Karpas-422 (cell line): ENCODE results near the gene PKHD1. TPM values are rescaled to one million over a fixed set of nuclear protein-coding genes. Genes with fewer than 3 reads are reported as not detected.

ENCODE experiments used
- DNase-seq: peaks from one replicate; pipeline ENCODE4 v3.0.0-alpha.2; 2015
- H2AFZ ChIP-seq: fragments of 200-600 bp; sonication (generic); 2 replicates; pipeline ENCODE4 v1.6.1; 2014; ENCODE audit warnings: antibody characterized with exemption, low read length, mixed read lengths
- H3K27ac ChIP-seq: fragments of 200-600 bp; sonication (generic); 2 replicates; pipeline ENCODE4 v1.5.1; 2014; ENCODE audit warnings: mild to moderate bottlenecking, low read length, moderate library complexity
- H3K27me3 ChIP-seq: fragments of 200-600 bp; sonication (generic); 2 replicates; pipeline ENCODE4 v1.6.1; 2014; ENCODE audit warnings: low read length, mixed read lengths
- H3K36me3 ChIP-seq: fragments of 200-600 bp; sonication (generic); 2 replicates; pipeline ENCODE4 v1.6.1; 2014; ENCODE audit warnings: low read length, mixed read lengths; ENCODE audit not compliant: insufficient read depth
- H3K4me1 ChIP-seq: fragments of 200-600 bp; sonication (generic); 2 replicates; pipeline ENCODE4 v1.6.1; 2014; ENCODE audit warnings: mild to moderate bottlenecking, low read length, mixed read lengths
- H3K4me2 ChIP-seq: fragments of 200-600 bp; sonication (generic); 2 replicates; pipeline ENCODE4 v1.6.1; 2014; ENCODE audit warnings: low read length, low read depth, mild to moderate bottlenecking; ENCODE audit not compliant: poor library complexity, severe bottlenecking
- H3K4me3 ChIP-seq: fragments of 200-600 bp; sonication (generic); 2 replicates; pipeline ENCODE4 v1.5.1; 2014; ENCODE audit warnings: mild to moderate bottlenecking, antibody characterized with exemption, low read length, mixed read lengths
- H3K79me2 ChIP-seq: fragments of 200-600 bp; sonication (generic); 2 replicates; pipeline ENCODE4 v1.6.1; 2014; ENCODE audit warnings: mild to moderate bottlenecking, low read length, mixed read lengths
- H3K9ac ChIP-seq: fragments of 200-600 bp; sonication (generic); 2 replicates; pipeline ENCODE4 v1.6.0; 2014; ENCODE audit warnings: low read length
- H3K9me2 ChIP-seq: fragments of 200-600 bp; sonication (generic), shearing (Covaris generic); replicated peaks from 2 replicates; pipeline ENCODE4 v1.6.0; 2014; ENCODE audit warnings: mild to moderate bottlenecking, low read length, moderate library complexity; ENCODE audit not compliant: insufficient read depth
- H3K9me3 ChIP-seq: fragments of 300-700, 200-600 bp; sonication (generic); 2 replicates; pipeline ENCODE4 v1.6.1; 2014; ENCODE audit warnings: low read length, mixed read lengths
- H4K20me1 ChIP-seq: fragments of 200-600 bp; sonication (generic); 2 replicates; pipeline ENCODE4 v1.6.1; 2014; ENCODE audit warnings: mild to moderate bottlenecking, antibody characterized with exemption, low read length, low read depth; ENCODE audit not compliant: insufficient read depth
- total RNA-seq: library from RNA; depleted of rRNA; stranded (reverse); fragments of >200 nt; shearing (Covaris generic); gene quantifications from 2 replicates; pipeline ENCODE4 v1.2.3, GENCODE V29; 2014; ENCODE audit warnings: low replicate concordance

PKHD1 gene
- total RNA-seq, 1 experiment from 2014 or later, result 0.11 TPM

DNA sequence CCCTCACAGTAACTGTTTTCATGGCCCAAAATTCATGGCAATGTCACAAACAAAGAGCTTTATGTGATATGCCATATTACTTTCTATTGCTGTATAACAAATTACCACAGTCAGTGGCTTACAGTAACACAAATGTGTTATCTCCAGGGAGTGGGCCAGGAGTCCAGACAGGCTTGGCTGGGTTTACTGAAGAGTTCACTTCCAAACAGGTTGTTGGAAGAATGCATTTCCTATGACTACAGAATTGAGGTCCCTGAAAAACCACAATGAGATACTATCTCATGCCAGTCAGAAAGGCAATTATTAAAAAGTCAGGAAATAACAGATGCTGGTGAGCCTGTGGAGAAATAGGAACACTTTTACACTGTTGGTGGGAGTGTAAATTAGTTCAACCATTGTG is 431.9 kb downstream of the PKHD1 start:
- H3K9me3 ChIP-seq, result no peaks in the 10 kb centered on the region
- no peak overlapping the region for H3K27ac ChIP-seq
- H3K4me2 ChIP-seq, result no peak overlapping the region
- DNase-seq, result no peak
- H3K79me2 ChIP-seq, result no peaks in the 10 kb centered on the region
- H3K9ac ChIP-seq, result no peak overlapping the region
- H4K20me1 ChIP-seq, result no peaks in the 10 kb centered on the region
- H2AFZ ChIP-seq, result no peak overlapping the region
- H3K9me2 ChIP-seq, result no peaks in the 10 kb centered on the region
- H3K4me1 ChIP-seq, result no peaks in the 10 kb centered on the region
- H3K36me3 ChIP-seq, result no peaks in the 10 kb centered on the region
- H3K4me3 ChIP-seq, result no peak overlapping the region
- no peaks in the 10 kb centered on the region for H3K27me3 ChIP-seq

DNA sequence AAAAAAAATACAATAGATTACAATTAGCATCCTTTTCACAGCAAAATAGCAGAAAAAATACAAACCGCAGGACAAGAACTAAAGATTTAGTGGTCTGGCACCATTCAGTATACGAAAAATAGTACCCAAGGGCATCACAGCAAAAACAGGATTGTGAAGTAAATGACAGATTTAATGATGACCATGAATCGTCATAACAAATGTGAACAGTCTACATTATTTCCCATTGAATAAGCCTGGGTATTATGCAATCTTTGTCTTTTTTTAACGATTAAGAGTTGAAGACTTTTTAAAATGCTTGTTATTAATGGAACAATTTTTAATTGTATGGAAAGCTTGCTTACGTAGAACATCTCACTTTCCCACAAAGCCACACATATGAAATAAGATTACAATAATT is 432.8 kb downstream of the PKHD1 start:
- H4K20me1 ChIP-seq, result no peaks in the 10 kb centered on the region
- H3K4me3 ChIP-seq, result no peak overlapping the region
- DNase-seq, result no peak
- H3K9ac ChIP-seq, result no peak overlapping the region
- no peaks in the 10 kb centered on the region for H3K36me3 ChIP-seq
- H3K4me1 ChIP-seq, result no peaks in the 10 kb centered on the region
- no peaks in the 10 kb centered on the region for H3K79me2 ChIP-seq
- H3K9me3 ChIP-seq, result no peaks in the 10 kb centered on the region
- H3K27ac ChIP-seq, result no peak overlapping the region
- no peaks in the 10 kb centered on the region for H3K27me3 ChIP-seq
- H3K4me2 ChIP-seq, result no peak overlapping the region
- H3K9me2 ChIP-seq, result no peaks in the 10 kb centered on the region
- no peak overlapping the region for H2AFZ ChIP-seq

- DNase-seq, result no peak
- Histone ChIP-seq H3K27ac (no peak overlapping the region), H3K79me2 (no peaks in the 10 kb centered on the region), H3K4me2 (no peak overlapping the region), H3K4me1 (no peaks in the 10 kb centered on the region), H3K9ac (no peak overlapping the region), H3K9me2 (no peaks in the 10 kb centered on the region), H4K20me1 (no peaks in the 10 kb centered on the region), H3K27me3 (no peaks in the 10 kb centered on the region), H2AFZ (no peak overlapping the region), H3K9me3 (no peaks in the 10 kb centered on the region), H3K36me3 (no peaks in the 10 kb centered on the region), H3K4me3 (no peak overlapping the region)
These were observed 436.1 kb downstream of the PKHD1 start for GRCh38 chr6:51651132-51651817.

DNA sequence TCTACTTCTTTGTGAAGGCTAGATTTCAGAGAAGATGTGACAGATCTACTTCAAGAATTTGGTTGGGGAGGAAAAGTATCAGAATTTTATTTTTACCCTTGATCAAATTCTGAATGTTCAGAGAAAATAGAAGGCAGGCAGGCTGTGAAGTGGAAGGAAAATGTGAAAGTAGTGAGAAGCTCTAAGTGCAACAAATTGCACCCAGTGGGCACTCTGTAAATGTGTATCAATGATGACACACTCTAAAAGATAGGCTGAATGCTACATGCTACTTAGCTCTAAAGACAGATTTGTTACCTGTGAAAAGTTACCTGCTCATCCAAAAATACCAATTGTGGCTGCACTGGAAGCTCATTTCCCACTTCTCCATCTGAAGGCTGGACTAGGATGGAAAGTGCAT is 438.6 kb downstream of the PKHD1 start:
- no peak overlapping the region for H3K9ac ChIP-seq
- no peaks in the 10 kb centered on the region for H3K27me3 ChIP-seq
- H3K4me1 ChIP-seq, result no peaks in the 10 kb centered on the region
- no peaks in the 10 kb centered on the region for H3K9me2 ChIP-seq
- no peaks in the 10 kb centered on the region for H4K20me1 ChIP-seq
- no peak overlapping the region for H3K4me2 ChIP-seq
- no peak for DNase-seq
- no peak overlapping the region for H3K27ac ChIP-seq
- no peak overlapping the region for H2AFZ ChIP-seq
- no peaks in the 10 kb centered on the region for H3K9me3 ChIP-seq
- H3K36me3 ChIP-seq, result no peaks in the 10 kb centered on the region
- no peaks in the 10 kb centered on the region for H3K79me2 ChIP-seq
- no peak overlapping the region for H3K4me3 ChIP-seq

- no peaks in the 10 kb centered on the region for H3K9me3 ChIP-seq
These were observed 439.2 kb downstream of the PKHD1 start for GRCh38 chr6:51648236-51648635.

GRCh38 chr6:51644426-51644825 is 443.0 kb downstream of the PKHD1 start:
- Histone ChIP-seq H3K36me3 (no peaks in the 10 kb centered on the region), H4K20me1 (no peaks in the 10 kb centered on the region), H3K79me2 (no peaks in the 10 kb centered on the region), H3K9ac (no peak overlapping the region), H3K27ac (no peak overlapping the region), H3K27me3 (no peaks in the 10 kb centered on the region), H3K9me2 (no peaks in the 10 kb centered on the region), H3K4me3 (no peak overlapping the region), H3K4me2 (no peak overlapping the region), H2AFZ (no peak overlapping the region), H3K9me3 (no peaks in the 10 kb centered on the region), H3K4me1 (no peaks in the 10 kb centered on the region)
- DNase-seq, result no peak

More at GRCh38 chr6:51648236-51648635, 439.2 kb downstream of the PKHD1 start:
- no peaks in the 10 kb centered on the region for H4K20me1 ChIP-seq
- H3K4me2 ChIP-seq, result no peak overlapping the region
- no peak overlapping the region for H2AFZ ChIP-seq
- no peak for DNase-seq
- H3K9ac ChIP-seq, result no peak overlapping the region
- no peaks in the 10 kb centered on the region for H3K79me2 ChIP-seq
- H3K4me1 ChIP-seq, result no peaks in the 10 kb centered on the region
- no peaks in the 10 kb centered on the region for H3K27me3 ChIP-seq
- no peaks in the 10 kb centered on the region for H3K36me3 ChIP-seq
- H3K9me2 ChIP-seq, result no peaks in the 10 kb centered on the region
- H3K4me3 ChIP-seq, result no peak overlapping the region
- H3K27ac ChIP-seq, result no peak overlapping the region

- H2AFZ ChIP-seq, result no peak overlapping the region
- no peaks in the 10 kb centered on the region for H3K36me3 ChIP-seq
- no peaks in the 10 kb centered on the region for H3K79me2 ChIP-seq
These were observed 447.4 kb downstream of the PKHD1 start for GRCh38 chr6:51640021-51640420.

GRCh38 chr6:51633424-51633823 is 454.0 kb downstream of the PKHD1 start:
- no peak for DNase-seq
- no peak overlapping the region for H3K4me2 ChIP-seq
- no peak overlapping the region for H3K27ac ChIP-seq
- H2AFZ ChIP-seq, result no peak overlapping the region
- H3K4me3 ChIP-seq, result no peak overlapping the region
- no peaks in the 10 kb centered on the region for H4K20me1 ChIP-seq
- H3K9ac ChIP-seq, result no peak overlapping the region
- H3K9me3 ChIP-seq, result no peaks in the 10 kb centered on the region
- H3K9me2 ChIP-seq, result no peaks in the 10 kb centered on the region
- H3K4me1 ChIP-seq, result no peaks in the 10 kb centered on the region
- H3K36me3 ChIP-seq, result no peaks in the 10 kb centered on the region
- no peaks in the 10 kb centered on the region for H3K27me3 ChIP-seq
- H3K79me2 ChIP-seq, result no peaks in the 10 kb centered on the region

More at GRCh38 chr6:51640021-51640420, 447.4 kb downstream of the PKHD1 start:
- H4K20me1 ChIP-seq, result no peaks in the 10 kb centered on the region
- H3K27me3 ChIP-seq, result no peaks in the 10 kb centered on the region
- no peak overlapping the region for H3K27ac ChIP-seq
- no peak overlapping the region for H3K4me2 ChIP-seq
- no peaks in the 10 kb centered on the region for H3K4me1 ChIP-seq
- H3K9me2 ChIP-seq, result no peaks in the 10 kb centered on the region
- DNase-seq, result no peak
- H3K9me3 ChIP-seq, result no peaks in the 10 kb centered on the region
- no peak overlapping the region for H3K4me3 ChIP-seq
- no peak overlapping the region for H3K9ac ChIP-seq
